CD4-positive, CD25-positive, alpha-beta regulatory T cell (primary cell): ENCODE measurements around the gene BARX1. TPM values are rescaled to one million over a fixed set of nuclear protein-coding genes. Genes with fewer than 3 reads are reported as not detected.
"Not testable (repeated sequence)": the region's sequence is repeated elsewhere in the genome, so short reads cannot be mapped to it uniquely, and the experiment has no call there.

Experiments used
- ATAC-seq, 2 donors: fragments of 150-1000 bp; cut with Tn5 transposase; one replicate each; pipeline ENCODE4 v1.10.0; 2021; ENCODE audit warnings: low read depth in 2 of 2, moderate number of reproducible peaks in 2 of 2, moderate library complexity in 1 of 2
- DNase-seq, 3 donors: peaks; one replicate each; pipeline versions ENCODE4 v3.0.0 to v3.0.0-alpha.2; 2012 to 2022; ENCODE audit warnings: mixed read lengths in 1 of 3
- H3K27ac ChIP-seq: one replicate; pipeline ENCODE4 v1.7.0; 2013; ENCODE audit warnings: mild to moderate bottlenecking, low read length; ENCODE audit not compliant: insufficient read depth, poor library complexity, severe bottlenecking
- H3K27me3 ChIP-seq: one replicate; pipeline ENCODE4 v1.7.0; 2013; ENCODE audit warnings: low read length; ENCODE audit not compliant: control insufficient read depth, insufficient read depth
- H3K36me3 ChIP-seq: one replicate; pipeline ENCODE4 v1.7.0; 2013; ENCODE audit warnings: mild to moderate bottlenecking, low read length, moderate library complexity; ENCODE audit not compliant: control insufficient read depth, insufficient read depth
- H3K4me1 ChIP-seq: 2 replicates; pipeline ENCODE4 v1.7.0; 2013; ENCODE audit warnings: mild to moderate bottlenecking, low read length; ENCODE audit not compliant: insufficient read depth, control insufficient read depth, poor library complexity, severe bottlenecking
- H3K4me3 ChIP-seq: one replicate; pipeline ENCODE4 v1.7.0; 2013; ENCODE audit warnings: low read depth, mild to moderate bottlenecking, low read length, moderate library complexity
- H3K9me3 ChIP-seq, 2 experiments: 1 replicate in 1 of 2; 2 replicates in 1 of 2; pipeline ENCODE4 v1.7.0; 2013; ENCODE audit warnings: low read length in 2 of 2, mild to moderate bottlenecking in 1 of 2, moderate library complexity in 1 of 2; ENCODE audit not compliant: control insufficient read depth in 2 of 2
- H3K27ac Mint-ChIP-seq, 3 donors: one replicate each; pipeline ENCODE4 v1.8.0; 2020 to 2022; ENCODE audit warnings: mild to moderate bottlenecking in 3 of 3, mixed read lengths in 3 of 3, moderate library complexity in 2 of 3
- H3K27me3 Mint-ChIP-seq: one replicate; pipeline ENCODE4 v1.8.0; 2022; ENCODE audit warnings: mild to moderate bottlenecking, mixed read lengths
- H3K36me3 Mint-ChIP-seq: one replicate; pipeline ENCODE4 v1.8.0; 2020; ENCODE audit warnings: mixed read lengths
- H3K4me1 Mint-ChIP-seq, 4 donors: one replicate each; pipeline ENCODE4 v1.8.0; 2020 to 2022; ENCODE audit warnings: mixed read lengths in 4 of 4, mild to moderate bottlenecking in 1 of 4
- H3K4me3 Mint-ChIP-seq, 4 donors: one replicate each; pipeline ENCODE4 v1.8.0; 2020 to 2022; ENCODE audit warnings: mild to moderate bottlenecking in 4 of 4, mixed read lengths in 4 of 4, moderate library complexity in 3 of 4
- H3K9me3 Mint-ChIP-seq, 7 donors: one replicate each; pipeline ENCODE4 v1.8.0; 2020 to 2022; ENCODE audit warnings: mixed read lengths in 7 of 7, mild to moderate bottlenecking in 3 of 7, moderate library complexity in 2 of 7
- polyA plus RNA-seq, 4 donors: library from polyadenylated mRNA; unstranded; fragments of 300-500 nt; fragmentation: Illumina TruSeq; gene quantifications; one replicate each; pipeline ENCODE4 v1.2.3, GENCODE V29; 2021
- total RNA-seq: library from RNA; stranded (reverse); gene quantifications from one replicate; pipeline ENCODE4 v1.2.3, GENCODE V29; 2022

The BARX1 gene
- total and polyA plus RNA-seq, 5 donors from 2014 or later, result not detected

GRCh38 chr9:93975262-93975661 is 20.1 kb upstream of the BARX1 start:
- no peak overlapping the region for H3K27ac ChIP-seq
- Mint-ChIP-seq H3K36me3 (no peaks in the 10 kb centered on the region), H3K27me3 (peaks cover 30% of the 10 kb centered on the region), H3K4me1 (no peaks in the 10 kb centered on the region), H3K4me3 (no peak overlapping the region), H3K9me3 (peaks cover 0 to 14% (median 1%) of the 10 kb centered on the region in 7 donors), H3K27ac (no peak overlapping the region)
- H3K9me3 ChIP-seq, result no peaks in the 10 kb centered on the region
- H3K27me3 ChIP-seq, result peaks cover 2% of the 10 kb centered on the region
- no peaks in the 10 kb centered on the region for H3K4me1 ChIP-seq
- no peak overlapping the region for H3K4me3 ChIP-seq
- ATAC-seq (no peak), DNase-seq (no peak)
- H3K36me3 ChIP-seq, result no peaks in the 10 kb centered on the region

GRCh38 chr9:93974151-93974550 is 19.0 kb upstream of the BARX1 start:
- Mint-ChIP-seq H3K4me3 (no peak overlapping the region), H3K27me3 (peaks cover 25% of the 10 kb centered on the region), H3K36me3 (no peaks in the 10 kb centered on the region), H3K9me3 (peaks cover 0 to 14% (median 1%) of the 10 kb centered on the region in 7 donors), H3K4me1 (no peaks in the 10 kb centered on the region), H3K27ac (no peak overlapping the region)
- peaks cover 2% of the 10 kb centered on the region for H3K27me3 ChIP-seq
- H3K4me1 ChIP-seq, result no peaks in the 10 kb centered on the region
- ATAC-seq (no peak), DNase-seq (no peak)
- H3K36me3 ChIP-seq, result no peaks in the 10 kb centered on the region
- H3K27ac ChIP-seq, result no peak overlapping the region
- no peaks in the 10 kb centered on the region for H3K9me3 ChIP-seq
- H3K4me3 ChIP-seq, result no peak overlapping the region

GRCh38 chr9:93972655-93973054 is 17.5 kb upstream of the BARX1 start:
- not testable (repeated sequence) for ATAC-seq, H3K27ac Mint-ChIP-seq, DNase-seq, H3K27ac ChIP-seq, H3K4me3 Mint-ChIP-seq, H3K36me3 Mint-ChIP-seq, H3K4me3 ChIP-seq, H3K4me1 Mint-ChIP-seq, H3K27me3 ChIP-seq, H3K9me3 ChIP-seq, H3K4me1 ChIP-seq, H3K36me3 ChIP-seq
- peaks cover 0 to 14% (median 1%) of the 10 kb centered on the region in 7 donors for H3K9me3 Mint-ChIP-seq
- H3K27me3 Mint-ChIP-seq, result peaks cover 25% of the 10 kb centered on the region

GRCh38 chr9:93969328-93969661 is 14.1 kb upstream of the BARX1 start:
- H3K4me1 ChIP-seq, result no peaks in the 10 kb centered on the region
- H3K27ac ChIP-seq, result no peak overlapping the region
- no peaks in the 10 kb centered on the region for H3K36me3 ChIP-seq
- H3K27me3 ChIP-seq, result peaks cover 2% of the 10 kb centered on the region
- no peaks in the 10 kb centered on the region for H3K9me3 ChIP-seq
- Mint-ChIP-seq H3K27me3 (peaks cover 21% of the 10 kb centered on the region), H3K4me3 (no peak overlapping the region), H3K27ac (no peak overlapping the region), H3K4me1 (no peaks in the 10 kb centered on the region), H3K36me3 (no peaks in the 10 kb centered on the region), H3K9me3 (peaks cover 0 to 14% (median 1%) of the 10 kb centered on the region in 7 donors)
- ATAC-seq (no peak), DNase-seq (no peak)
- no peak overlapping the region for H3K4me3 ChIP-seq

GRCh38 chr9:93968451-93969327 is 13.5 kb upstream of the BARX1 start:
- H3K4me1 ChIP-seq, result no peaks in the 10 kb centered on the region
- H3K9me3 Mint-ChIP-seq, result peaks cover 0 to 14% (median 1%) of the 10 kb centered on the region in 7 donors

GRCh38 chr9:93967020-93967803 is 12.1 kb upstream of the BARX1 start:
- no peak for ATAC-seq

More at GRCh38 chr9:93968451-93969327, 13.5 kb upstream of the BARX1 start:
- H3K27ac Mint-ChIP-seq, result no peak overlapping the region
- peaks cover 21% of the 10 kb centered on the region for H3K27me3 Mint-ChIP-seq
- DNase-seq (no peak), ATAC-seq (no peak)
- Histone ChIP-seq H3K36me3 (no peaks in the 10 kb centered on the region), H3K27me3 (peaks cover 2% of the 10 kb centered on the region), H3K27ac (no peak overlapping the region), H3K4me3 (no peak overlapping the region), H3K9me3 (no peaks in the 10 kb centered on the region)
- no peaks in the 10 kb centered on the region for H3K36me3 Mint-ChIP-seq
- no peak overlapping the region for H3K4me3 Mint-ChIP-seq
- no peaks in the 10 kb centered on the region for H3K4me1 Mint-ChIP-seq

GRCh38 chr9:93965830-93966577 is 10.8 kb upstream of the BARX1 start:
- Mint-ChIP-seq H3K4me1 (peaks cover 0 to 12% (median 5%) of the 10 kb centered on the region in 4 donors), H3K9me3 (peaks cover 0 to 2% (median 0%) of the 10 kb centered on the region in 7 donors), H3K4me3 (no peak overlapping the region), H3K27me3 (peaks cover 31% of the 10 kb centered on the region), H3K27ac (no peak overlapping the region), H3K36me3 (no peaks in the 10 kb centered on the region)
- DNase-seq, result no peak
- Histone ChIP-seq H3K4me1 (peaks cover 6% of the 10 kb centered on the region), H3K27me3 (peaks cover 4% of the 10 kb centered on the region), H3K4me3 (no peak overlapping the region), H3K36me3 (no peaks in the 10 kb centered on the region), H3K9me3 (no peaks in the 10 kb centered on the region), H3K27ac (no peak overlapping the region)
- ATAC-seq, result no peak

More at GRCh38 chr9:93967020-93967803, 12.1 kb upstream of the BARX1 start:
- Histone ChIP-seq H3K4me3 (no peak overlapping the region), H3K4me1 (peaks cover 5% of the 10 kb centered on the region), H3K27me3 (peaks cover under 1% of the 10 kb centered on the region), H3K27ac (no peak overlapping the region), H3K36me3 (no peaks in the 10 kb centered on the region), H3K9me3 (no peaks in the 10 kb centered on the region)
- Mint-ChIP-seq H3K27ac (no peak overlapping the region), H3K27me3 (peaks cover 23% of the 10 kb centered on the region), H3K4me3 (no peak overlapping the region), H3K4me1 (peaks cover 0 to 9% (median 4%) of the 10 kb centered on the region in 4 donors), H3K36me3 (no peaks in the 10 kb centered on the region), H3K9me3 (peaks cover 0 to 2% (median 0%) of the 10 kb centered on the region in 7 donors)
- DNase-seq, result no peak
